Loucy (cell line): ENCODE measurements around the gene SLC35F5.
"Not testable (repeated sequence)": the region's sequence is repeated elsewhere in the genome, so short reads cannot be mapped to it uniquely, and the experiment has no call there.

ENCODE experiments used
- H2AFZ ChIP-seq: fragments of 200-600 bp; sonication (generic); 2 replicates; pipeline ENCODE4 v1.6.0; 2016; ENCODE audit warnings: antibody characterized with exemption, mild to moderate bottlenecking, low read length, moderate library complexity
- H3F3A ChIP-seq: fragments of 200-600 bp; 2 replicates; pipeline ENCODE4 v1.6.0; 2016; ENCODE audit warnings: antibody characterized with exemption, low read depth, mild to moderate bottlenecking
- H3K27me3 ChIP-seq: fragments of 200-600 bp; sonication (generic); 2 replicates; pipeline ENCODE4 v1.6.1; 2014; ENCODE audit warnings: low read length, mild to moderate bottlenecking; ENCODE audit not compliant: insufficient read depth, poor library complexity, severe bottlenecking
- H3K36me3 ChIP-seq: fragments of 200-600 bp; sonication (generic); 2 replicates; pipeline ENCODE4 v1.6.1; 2016; ENCODE audit warnings: low read length; ENCODE audit not compliant: insufficient read depth
- H3K4me1 ChIP-seq: fragments of 200-600 bp; sonication (generic); 2 replicates; pipeline ENCODE4 v1.5.1; 2014; ENCODE audit warnings: low read length, mild to moderate bottlenecking; ENCODE audit not compliant: insufficient read depth, poor library complexity, severe bottlenecking
- H3K4me2 ChIP-seq: fragments of 200-600 bp; sonication (generic); 2 replicates; pipeline ENCODE4 v1.6.0; 2014; ENCODE audit warnings: antibody characterized with exemption, low read length, low read depth, mild to moderate bottlenecking; ENCODE audit not compliant: poor library complexity, severe bottlenecking
- H3K4me3 ChIP-seq: fragments of 200-600 bp; sonication (generic); 2 replicates; pipeline ENCODE4 v1.5.1; 2014; ENCODE audit warnings: low read length, mild to moderate bottlenecking, mixed read lengths; ENCODE audit not compliant: poor library complexity, severe bottlenecking
- H3K79me2 ChIP-seq: fragments of 200-600 bp; sonication (generic); 2 replicates; pipeline ENCODE4 v1.6.1; 2014; ENCODE audit warnings: low read length; ENCODE audit not compliant: insufficient read depth
- H3K9ac ChIP-seq: fragments of 200-600 bp; sonication (generic); 2 replicates; pipeline ENCODE4 v1.6.0; 2014; ENCODE audit warnings: mild to moderate bottlenecking, low read depth, low read length, moderate library complexity; ENCODE audit not compliant: poor library complexity, severe bottlenecking
- H3K9me2 ChIP-seq: fragments of 200-600 bp; sonication (generic); replicated peaks from 2 replicates; pipeline ENCODE4 v1.6.1; 2016; ENCODE audit warnings: low read depth, low read length, mixed read lengths
- H3K9me3 ChIP-seq: fragments of 200-600 bp; sonication (generic); 2 replicates; pipeline ENCODE4 v1.6.1; 2014; ENCODE audit warnings: mild to moderate bottlenecking, antibody characterized with exemption, low read length, low read depth; ENCODE audit not compliant: insufficient read depth
- H4K20me1 ChIP-seq: fragments of 200-600 bp; sonication (generic); 2 replicates; pipeline ENCODE4 v1.6.0; 2014; ENCODE audit warnings: antibody characterized with exemption, low read length, mild to moderate bottlenecking; ENCODE audit not compliant: insufficient read depth, poor library complexity, severe bottlenecking
- EZH2phosphoT487 ChIP-seq: fragments of 200-600 bp; IDR thresholded peaks from 2 replicates; pipeline ENCODE4 v1.6.1; 2018; ENCODE audit warnings: antibody characterized with exemption, mild to moderate bottlenecking, moderate library complexity, borderline replicate concordance
- TF ChIP-seq, protein P1 (sequence below): fragments of 200-600 bp; sonication (generic); conservative IDR thresholded peaks from 2 replicates; pipeline ENCODE4 v1.5.1; 2014; ENCODE audit warnings: mild to moderate bottlenecking, antibody characterized with exemption, low read length

The SLC35F5 gene

DNA sequence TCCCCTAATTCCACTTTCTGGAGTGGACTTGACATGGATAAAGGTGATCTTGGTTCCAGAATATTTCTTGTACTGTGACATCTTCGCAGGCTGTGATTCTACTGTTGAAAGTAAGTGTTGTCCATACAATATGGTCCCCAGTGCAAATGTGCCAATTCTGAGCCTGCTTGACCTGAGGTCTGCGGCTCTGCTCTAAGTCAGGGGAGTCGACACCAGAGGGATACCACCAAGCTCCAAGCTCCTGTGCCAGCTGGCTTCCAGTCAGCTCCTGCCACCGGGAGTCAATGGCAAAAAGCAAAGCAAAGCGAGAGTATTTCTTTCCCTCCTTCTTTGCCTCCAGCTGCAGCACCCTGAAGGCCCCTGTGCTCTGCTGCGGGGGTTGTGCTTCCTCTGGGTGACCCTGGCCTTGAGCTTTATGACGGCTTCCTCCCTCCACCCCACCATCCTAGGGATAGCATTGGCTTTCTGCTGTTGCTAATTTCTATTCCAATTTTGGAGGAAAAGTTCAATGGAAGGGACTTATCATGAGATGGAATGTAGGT is 50.4 kb downstream of the SLC35F5 start:
- no peak overlapping the region for H3K9ac ChIP-seq
- H3K9me2 ChIP-seq = no peaks in the 10 kb centered on the region
- H4K20me1 ChIP-seq = no peaks in the 10 kb centered on the region
- H3K79me2 ChIP-seq = no peaks in the 10 kb centered on the region
- no peaks in the 10 kb centered on the region for H3K9me3 ChIP-seq
- H2AFZ ChIP-seq = no peak overlapping the region
- no peak overlapping the region for H3K4me2 ChIP-seq
- H3K36me3 ChIP-seq = no peaks in the 10 kb centered on the region
- no peaks in the 10 kb centered on the region for H3K4me1 ChIP-seq
- H3K27me3 ChIP-seq = no peaks in the 10 kb centered on the region
- TF ChIP-seq, protein P1, sequence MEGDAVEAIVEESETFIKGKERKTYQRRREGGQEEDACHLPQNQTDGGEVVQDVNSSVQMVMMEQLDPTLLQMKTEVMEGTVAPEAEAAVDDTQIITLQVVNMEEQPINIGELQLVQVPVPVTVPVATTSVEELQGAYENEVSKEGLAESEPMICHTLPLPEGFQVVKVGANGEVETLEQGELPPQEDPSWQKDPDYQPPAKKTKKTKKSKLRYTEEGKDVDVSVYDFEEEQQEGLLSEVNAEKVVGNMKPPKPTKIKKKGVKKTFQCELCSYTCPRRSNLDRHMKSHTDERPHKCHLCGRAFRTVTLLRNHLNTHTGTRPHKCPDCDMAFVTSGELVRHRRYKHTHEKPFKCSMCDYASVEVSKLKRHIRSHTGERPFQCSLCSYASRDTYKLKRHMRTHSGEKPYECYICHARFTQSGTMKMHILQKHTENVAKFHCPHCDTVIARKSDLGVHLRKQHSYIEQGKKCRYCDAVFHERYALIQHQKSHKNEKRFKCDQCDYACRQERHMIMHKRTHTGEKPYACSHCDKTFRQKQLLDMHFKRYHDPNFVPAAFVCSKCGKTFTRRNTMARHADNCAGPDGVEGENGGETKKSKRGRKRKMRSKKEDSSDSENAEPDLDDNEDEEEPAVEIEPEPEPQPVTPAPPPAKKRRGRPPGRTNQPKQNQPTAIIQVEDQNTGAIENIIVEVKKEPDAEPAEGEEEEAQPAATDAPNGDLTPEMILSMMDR = no peak
- TF ChIP-seq EZH2phosphoT487 = no peak
- H3K4me3 ChIP-seq = no peak overlapping the region
- H3F3A ChIP-seq = no peaks in the 10 kb centered on the region

DNA sequence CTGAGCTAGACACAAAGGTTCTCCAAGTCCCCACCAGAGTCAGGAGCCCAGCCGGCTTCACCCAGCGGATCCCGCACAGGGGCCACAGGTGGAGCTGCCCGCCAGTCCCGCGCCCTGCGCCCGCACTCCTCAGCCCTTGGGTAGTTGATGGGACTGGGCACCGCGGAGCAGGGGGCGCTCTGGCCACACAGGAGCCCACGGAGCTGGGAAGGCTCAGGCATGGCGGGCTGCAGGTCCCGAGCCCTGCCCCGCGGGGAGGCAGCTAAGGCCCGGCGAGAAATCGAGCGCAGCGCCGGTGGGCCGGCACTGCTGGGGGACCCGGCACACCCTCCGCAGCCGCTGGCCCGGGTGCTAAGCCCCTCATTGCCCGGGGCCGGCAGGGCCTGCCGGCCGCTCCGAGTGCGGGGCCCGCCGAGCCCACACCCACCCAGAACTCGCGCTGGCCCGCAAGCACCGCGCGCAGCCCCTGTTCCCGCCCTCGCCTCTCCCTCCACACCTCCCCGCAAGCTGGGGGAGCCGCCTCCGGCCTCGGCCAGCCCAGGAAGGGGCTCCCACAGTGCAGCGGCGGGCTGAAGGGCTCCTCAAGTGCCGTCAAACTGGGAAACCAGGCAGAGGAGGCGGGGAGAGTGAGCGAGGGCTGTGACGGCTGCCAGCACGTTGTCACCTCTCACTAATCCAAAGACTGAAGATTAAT is 52.0 kb downstream of the SLC35F5 start:
- H3K79me2 ChIP-seq, H2AFZ ChIP-seq, H4K20me1 ChIP-seq, H3F3A ChIP-seq, H3K9ac ChIP-seq, H3K4me2 ChIP-seq, H3K9me3 ChIP-seq, H3K36me3 ChIP-seq, H3K4me3 ChIP-seq, H3K9me2 ChIP-seq, H3K4me1 ChIP-seq, H3K27me3 ChIP-seq: not testable (repeated sequence)

DNA sequence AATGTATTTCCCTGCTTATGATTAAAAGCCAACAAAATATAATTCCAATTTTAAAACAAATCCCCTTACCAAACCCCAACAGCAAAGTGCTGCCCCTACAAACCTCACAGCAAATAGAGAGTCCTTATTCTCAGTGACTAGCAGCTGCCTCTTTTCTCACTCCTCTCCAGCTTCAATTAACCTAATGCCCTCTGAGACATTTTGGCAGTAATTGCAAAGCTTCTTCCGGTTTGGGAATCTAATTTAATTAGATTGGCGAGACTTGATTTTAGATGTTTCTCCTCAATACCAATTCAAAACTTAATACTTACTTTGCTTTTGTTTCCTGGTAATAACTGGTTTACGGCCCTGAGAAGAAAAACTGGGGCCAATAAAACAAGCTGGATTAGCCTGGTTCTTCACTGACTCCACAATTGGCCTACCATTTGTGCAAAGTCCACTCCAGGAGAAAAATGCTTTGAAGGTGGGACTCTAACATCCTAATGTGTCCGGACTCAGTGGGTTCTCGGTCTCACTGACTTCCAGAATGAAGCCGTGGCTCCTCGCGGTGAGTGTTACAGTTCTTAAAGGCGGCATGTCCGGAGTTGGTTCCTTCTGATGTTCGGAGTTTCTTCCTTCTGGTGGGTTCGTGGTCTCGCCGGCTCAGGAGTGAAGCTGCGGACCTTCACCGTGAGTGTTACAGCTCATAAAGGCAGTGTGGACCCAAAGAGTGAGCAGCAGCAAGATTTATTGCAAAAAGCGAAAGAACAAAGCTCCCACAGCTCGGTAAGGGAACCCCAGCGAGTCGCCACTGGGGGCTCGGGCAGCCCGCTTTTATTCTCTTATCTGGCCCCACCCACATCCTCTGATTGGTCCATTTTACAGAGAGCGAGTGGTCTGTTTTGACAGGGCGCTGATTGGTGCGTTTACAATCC is 52.8 kb downstream of the SLC35F5 start:
- H4K20me1 ChIP-seq = no peaks in the 10 kb centered on the region
- H3K79me2 ChIP-seq = no peaks in the 10 kb centered on the region
- H3K36me3 ChIP-seq = no peaks in the 10 kb centered on the region
- no peak for TF ChIP-seq EZH2phosphoT487
- TF ChIP-seq, protein P1 = no peak
- H2AFZ ChIP-seq = no peak overlapping the region
- H3F3A ChIP-seq = no peaks in the 10 kb centered on the region
- no peaks in the 10 kb centered on the region for H3K9me2 ChIP-seq
- no peak overlapping the region for H3K4me3 ChIP-seq
- no peak overlapping the region for H3K4me2 ChIP-seq
- H3K4me1 ChIP-seq = no peaks in the 10 kb centered on the region
- H3K9me3 ChIP-seq = no peaks in the 10 kb centered on the region
- no peaks in the 10 kb centered on the region for H3K27me3 ChIP-seq
- H3K9ac ChIP-seq = no peak overlapping the region
